ENCODE data around the gene TMEM95.

GRCh38 chr17:7367918-7368598 is 13.1 kb downstream of the TMEM95 start:
- TF ChIP-seq CTCF (IDR thresholded peaks at IDR 0.05): no peak
- no peak for TF ChIP-seq EP300 (IDR thresholded peaks at IDR 0.05)
- no peak for TF ChIP-seq POLR2A (IDR thresholded peaks at IDR 0.05)
- no peak for TF ChIP-seq POLR2AphosphoS5 (IDR thresholded peaks at IDR 0.05)
